Measurements from ENCODE around the gene EIF4B.

- no peak for TF ChIP-seq CTCF (IDR thresholded peaks at IDR 0.05)
- TF ChIP-seq POLR2A (IDR thresholded peaks at IDR 0.05; ENCODE audit: low read depth) = no peak
- no peak for TF ChIP-seq EP300 (IDR thresholded peaks at IDR 0.05)
Observed at GRCh38 chr12:53086361-53086760, 80.1 kb downstream of the EIF4B start.

Measured in esophagus muscularis mucosa (tissue), 4 donors.